ENCODE results near the gene HS3ST3B1.

Gene HS3ST3B1

DNA sequence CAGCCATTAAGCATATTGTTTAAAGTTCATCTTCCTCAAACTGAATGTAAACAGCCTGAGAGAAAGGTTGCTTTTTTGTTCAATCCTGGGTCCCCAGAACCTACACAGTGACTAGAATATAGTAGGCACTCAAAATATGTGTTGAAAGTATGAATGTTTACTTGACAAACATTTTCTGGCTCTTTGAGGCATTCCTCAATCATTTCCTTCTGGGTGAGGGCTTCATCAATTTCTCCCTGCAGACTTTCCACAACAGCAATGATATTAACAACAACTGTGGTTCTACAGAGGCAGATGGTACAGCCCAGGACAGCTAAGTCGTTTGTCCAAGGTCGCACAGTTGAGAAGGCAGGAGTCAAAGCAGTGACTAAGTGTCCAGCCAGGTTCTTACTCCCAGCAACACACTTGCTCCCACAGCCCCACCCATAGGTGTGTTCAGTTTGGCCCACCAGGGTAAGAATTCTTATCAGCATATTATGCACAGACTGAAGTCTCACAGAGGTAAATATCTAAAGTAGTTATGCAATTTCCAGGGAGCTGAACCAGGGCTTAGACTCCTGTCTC is 61.1 kb downstream of the HS3ST3B1 start:
- Mint-ChIP-seq H3K9me3 (peaks cover 0 to 4% of the 10 kb centered on the region in 2 donors), H3K27me3 (peaks cover 0 to 5% of the 10 kb centered on the region in 2 donors), H3K4me3 (no peak overlapping the region), H3K27ac (no peak overlapping the region), H3K36me3 (no peaks in the 10 kb centered on the region), H3K4me1 (peaks cover 19 to 33% of the 10 kb centered on the region in 2 donors)
- DNase-seq = no peak
- no peak for ATAC-seq (replicated peaks)

DNA sequence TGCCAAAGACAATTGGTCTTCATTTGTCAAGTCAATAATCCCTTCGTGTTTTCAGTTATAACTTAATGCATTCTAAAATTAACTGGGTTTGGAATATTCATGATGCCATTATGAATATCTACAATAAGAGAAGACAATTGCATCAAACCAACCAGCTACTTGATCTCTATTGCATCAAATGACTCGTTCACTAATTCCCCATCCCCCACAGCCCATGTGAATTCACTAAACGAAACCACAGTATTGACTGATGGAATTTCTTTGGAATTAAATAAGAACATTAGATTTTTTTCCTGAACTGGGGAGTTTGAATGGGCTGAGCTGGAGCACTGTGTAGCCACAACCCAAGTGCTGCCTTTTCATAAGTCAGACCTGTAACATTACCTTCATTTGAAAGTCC is 65.3 kb downstream of the HS3ST3B1 start:
- DNase-seq (no peak), ATAC-seq (replicated peaks) (no peak)
- peaks cover 0 to 6% of the 10 kb centered on the region in 2 donors for H3K9me3 Mint-ChIP-seq
- no peak overlapping the region for H3K27ac Mint-ChIP-seq
- H3K4me1 Mint-ChIP-seq = peaks cover 0 to 7% of the 10 kb centered on the region in 2 donors
- no peaks in the 10 kb centered on the region for H3K36me3 Mint-ChIP-seq
- peaks cover 8 to 18% of the 10 kb centered on the region in 2 donors for H3K27me3 Mint-ChIP-seq
- no peak overlapping the region for H3K4me3 Mint-ChIP-seq

DNA sequence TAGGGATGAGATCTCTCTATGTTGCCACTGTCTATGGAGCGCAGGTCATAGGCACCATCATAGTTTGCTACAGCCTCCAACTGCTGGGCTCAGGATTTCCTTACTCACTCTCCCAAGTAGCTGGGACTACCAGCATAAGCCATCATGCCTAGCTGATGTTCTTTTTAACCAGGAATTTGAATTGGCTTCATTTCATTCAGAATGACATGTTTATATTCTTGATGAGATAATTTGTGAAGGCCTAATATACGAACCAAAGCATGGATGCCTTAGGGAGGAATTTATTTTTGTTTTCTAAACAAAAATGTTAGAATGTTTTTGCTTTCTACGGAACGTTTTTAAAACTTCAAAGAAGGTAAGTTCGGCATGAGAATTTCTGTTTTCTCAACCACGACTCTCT is 71.6 kb downstream of the HS3ST3B1 start:
- Mint-ChIP-seq H3K27me3 (peaks cover 12 to 17% of the 10 kb centered on the region in 2 donors), H3K36me3 (no peaks in the 10 kb centered on the region), H3K4me1 (peaks cover 3 to 5% of the 10 kb centered on the region in 2 donors), H3K27ac (no peak overlapping the region), H3K9me3 (peaks cover 0 to 2% of the 10 kb centered on the region in 2 donors), H3K4me3 (no peak overlapping the region)
- ATAC-seq (replicated peaks) (no peak), DNase-seq (no peak)

DNA sequence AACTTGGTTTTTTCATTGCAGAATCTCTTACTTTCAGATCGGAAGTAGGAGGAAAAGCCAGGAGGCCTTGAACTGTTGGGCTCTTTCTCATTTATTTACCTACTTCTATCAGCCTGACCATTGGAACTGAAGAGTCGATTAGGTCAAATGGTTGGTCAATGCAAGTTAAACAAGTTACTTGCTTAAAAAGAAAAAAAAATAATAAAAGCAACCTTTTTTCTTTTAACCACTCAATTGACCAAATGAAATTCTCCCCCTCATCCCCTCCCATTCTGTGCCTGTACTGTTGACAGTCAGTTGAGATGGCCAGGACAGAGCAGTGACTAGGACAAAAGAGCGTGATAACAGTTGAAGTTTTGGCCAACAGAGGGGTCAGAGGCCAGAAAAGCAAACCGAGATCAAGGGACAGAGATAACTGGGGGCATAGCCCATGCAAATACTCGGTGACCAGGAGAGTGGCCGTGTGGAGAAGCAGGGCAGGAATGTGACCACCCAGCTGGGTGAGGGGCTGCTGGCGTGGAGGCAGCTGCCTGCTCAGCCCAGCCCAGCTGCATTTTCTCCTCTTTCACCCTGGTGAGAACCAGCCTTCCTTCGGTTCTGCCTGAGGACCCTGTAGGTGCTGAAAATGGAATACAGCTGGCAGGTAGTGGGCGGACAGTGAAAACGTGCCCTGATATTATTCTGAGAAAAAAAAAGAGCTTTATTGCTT is 72.2 kb downstream of the HS3ST3B1 start:
- Mint-ChIP-seq H3K27ac (no peak overlapping the region), H3K4me3 (no peak overlapping the region), H3K36me3 (no peaks in the 10 kb centered on the region), H3K4me1 (peaks cover 3 to 5% of the 10 kb centered on the region in 2 donors), H3K9me3 (peaks cover 0 to 2% of the 10 kb centered on the region in 2 donors), H3K27me3 (peaks cover 12 to 15% of the 10 kb centered on the region in 2 donors)
- DNase-seq = no peak
- ATAC-seq (replicated peaks) = no peak

DNA sequence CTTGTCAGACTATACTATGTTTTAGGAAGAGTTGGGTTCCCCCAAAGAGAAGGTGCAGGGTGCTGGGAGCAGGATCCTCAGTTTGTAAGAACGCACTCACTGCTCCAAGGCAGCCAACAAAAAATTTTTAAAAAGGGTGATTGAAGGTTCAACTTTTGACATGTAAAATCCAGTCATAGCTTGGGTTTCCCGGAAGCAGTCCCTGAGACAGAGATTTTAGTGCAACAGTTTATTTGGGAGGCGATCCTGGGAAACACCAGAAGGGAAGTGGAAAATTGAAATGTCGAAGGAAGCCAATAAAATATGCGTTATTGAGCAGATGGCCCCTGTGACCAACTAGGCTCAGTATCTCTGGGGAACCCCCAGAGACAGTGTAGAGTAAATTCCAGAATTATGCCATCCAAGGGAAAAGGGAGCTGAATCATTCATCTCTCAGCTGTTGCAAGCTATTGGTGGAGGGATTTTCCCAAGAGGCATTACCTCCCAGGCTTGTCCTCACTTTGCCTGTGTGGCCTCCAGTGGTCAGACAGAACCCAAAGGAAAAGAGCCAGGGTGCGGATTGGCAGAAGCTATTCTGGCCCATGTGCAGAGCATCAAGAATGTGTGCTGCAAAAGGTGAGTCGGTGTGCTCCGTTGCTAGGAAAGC is 72.9 kb downstream of the HS3ST3B1 start:
- H3K4me3 Mint-ChIP-seq = no peak overlapping the region
- H3K9me3 Mint-ChIP-seq = peaks cover 0 to 2% of the 10 kb centered on the region in 2 donors
- ATAC-seq (replicated peaks) = no peak
- DNase-seq = no peak
- H3K4me1 Mint-ChIP-seq = peaks cover 3 to 5% of the 10 kb centered on the region in 2 donors
- peaks cover 12 to 13% of the 10 kb centered on the region in 2 donors for H3K27me3 Mint-ChIP-seq
- H3K27ac Mint-ChIP-seq = no peak overlapping the region
- no peaks in the 10 kb centered on the region for H3K36me3 Mint-ChIP-seq

DNA sequence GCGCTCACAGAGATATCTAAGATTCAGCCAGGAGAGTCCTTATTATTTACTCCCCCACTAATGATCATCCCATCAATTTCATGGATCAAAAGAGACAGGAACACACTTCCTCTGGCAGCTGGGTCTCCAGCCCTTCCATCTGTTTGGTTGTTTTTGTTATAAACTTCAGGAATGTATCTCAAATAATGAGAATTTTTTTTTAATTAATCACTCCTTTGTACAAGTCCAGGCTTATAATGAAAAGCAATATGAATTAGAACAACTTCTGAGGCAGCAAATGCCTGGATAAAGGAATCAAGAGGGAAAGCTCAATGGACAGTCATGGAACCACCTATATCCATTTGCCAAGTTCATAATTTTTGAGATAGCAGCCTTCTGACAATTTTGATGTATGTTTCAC is 73.4 kb downstream of the HS3ST3B1 start:
- Mint-ChIP-seq H3K27ac (no peak overlapping the region), H3K9me3 (peaks cover 0 to 2% of the 10 kb centered on the region in 2 donors), H3K36me3 (no peaks in the 10 kb centered on the region), H3K4me3 (no peak overlapping the region), H3K4me1 (peaks cover 3 to 5% of the 10 kb centered on the region in 2 donors), H3K27me3 (peaks cover 10 to 11% of the 10 kb centered on the region in 2 donors)
- ATAC-seq (replicated peaks) (no peak), DNase-seq (no peak)

DNA sequence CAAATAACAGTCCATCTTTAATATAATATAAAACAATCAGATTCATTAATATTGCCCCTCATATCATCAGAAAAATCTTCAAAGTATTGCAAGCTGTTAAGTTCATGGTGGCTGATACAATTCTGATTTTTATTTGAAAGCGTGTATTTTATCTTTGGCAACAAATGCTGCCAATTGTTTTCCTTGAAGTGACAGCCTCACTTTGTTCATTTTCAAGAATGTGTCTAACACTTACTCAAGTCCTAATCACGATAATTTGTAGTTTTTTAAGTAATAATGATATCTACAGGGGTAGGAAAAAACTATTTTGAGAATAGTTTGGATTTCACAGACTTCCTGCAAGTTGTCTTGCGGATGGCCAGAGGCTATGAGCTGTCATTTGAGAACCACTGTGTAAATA is 75.8 kb downstream of the HS3ST3B1 start:
- Mint-ChIP-seq H3K4me3 (no peak overlapping the region), H3K36me3 (no peaks in the 10 kb centered on the region), H3K27me3 (peaks cover 4 to 5% of the 10 kb centered on the region in 2 donors), H3K4me1 (peaks cover 3 to 5% of the 10 kb centered on the region in 2 donors), H3K27ac (no peak overlapping the region), H3K9me3 (peaks cover 0 to 2% of the 10 kb centered on the region in 2 donors)
- ATAC-seq (replicated peaks) = no peak
- no peak for DNase-seq

DNA sequence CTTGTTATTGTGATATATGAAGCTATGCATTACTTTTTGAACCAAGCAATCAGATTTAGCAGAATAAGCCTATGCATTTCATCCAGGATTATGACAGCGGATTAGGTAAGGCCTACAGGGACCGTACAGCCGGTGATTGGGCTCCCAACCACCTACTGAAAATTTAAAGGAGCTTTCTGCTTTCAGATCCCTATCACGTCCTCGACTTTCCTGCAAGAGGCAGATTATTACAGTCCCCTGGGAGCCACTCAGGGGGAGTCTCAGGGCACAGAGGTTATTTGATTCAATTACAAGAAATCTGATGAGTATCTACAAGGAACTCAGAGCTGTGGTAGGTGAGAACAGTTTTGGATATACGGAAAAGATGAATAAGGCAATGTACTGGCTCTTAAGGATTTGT is 80.7 kb downstream of the HS3ST3B1 start:
- ATAC-seq (replicated peaks) = no peak
- Mint-ChIP-seq H3K4me1 (no peaks in the 10 kb centered on the region), H3K4me3 (no peak overlapping the region), H3K36me3 (no peaks in the 10 kb centered on the region), H3K9me3 (peaks cover 0 to 3% of the 10 kb centered on the region in 2 donors), H3K27me3 (no peaks in the 10 kb centered on the region), H3K27ac (no peak overlapping the region)
- no peak for DNase-seq

DNA sequence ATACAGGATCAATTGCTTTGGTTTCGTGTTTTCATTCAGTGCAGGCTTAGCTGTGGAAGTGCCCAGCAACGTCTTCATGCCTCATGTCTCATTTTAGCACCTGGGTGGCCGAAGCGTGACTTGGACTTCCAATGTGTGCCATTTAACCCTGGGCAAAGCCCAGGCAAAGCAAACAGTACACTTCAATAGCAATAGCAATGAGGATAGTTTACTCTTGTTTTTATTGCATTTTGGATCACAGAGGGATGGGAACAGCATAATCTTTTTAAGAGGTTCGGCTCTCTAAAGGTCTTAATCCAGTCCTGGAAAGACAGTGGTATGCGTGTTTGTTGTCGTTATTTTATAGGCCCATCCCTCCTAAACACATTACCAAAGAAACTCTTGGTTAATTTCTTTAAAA is 86.2 kb downstream of the HS3ST3B1 start:
- no peaks in the 10 kb centered on the region for H3K27me3 Mint-ChIP-seq
- peaks cover 6 to 9% of the 10 kb centered on the region in 2 donors for H3K36me3 Mint-ChIP-seq
- H3K4me3 Mint-ChIP-seq = no peak overlapping the region
- H3K9me3 Mint-ChIP-seq = peaks cover 12 to 13% of the 10 kb centered on the region in 2 donors
- H3K27ac Mint-ChIP-seq = no peak overlapping the region
- no peaks in the 10 kb centered on the region for H3K4me1 Mint-ChIP-seq
- DNase-seq (no peak), ATAC-seq (replicated peaks) (no peak)

DNA sequence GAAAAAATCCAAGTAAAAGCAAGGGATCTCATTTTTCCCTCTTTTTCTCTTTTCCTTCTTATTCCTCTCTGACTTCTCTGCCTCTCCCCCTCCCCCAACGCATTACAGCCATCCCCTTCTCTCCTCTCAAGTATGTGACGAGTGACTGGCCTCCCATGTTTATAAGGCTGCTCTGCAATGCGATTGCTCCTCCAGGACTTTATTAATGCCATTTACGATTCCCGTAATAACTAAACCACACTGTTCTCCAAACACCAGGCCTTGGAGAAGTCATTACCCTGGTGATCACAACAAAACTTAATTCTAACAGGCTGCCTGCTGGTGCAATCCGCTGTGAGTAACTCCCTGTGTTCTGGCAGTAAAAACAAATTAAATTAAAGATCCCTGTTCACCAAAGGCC is 88.8 kb downstream of the HS3ST3B1 start:
- Mint-ChIP-seq H3K4me3 (no peak overlapping the region), H3K9me3 (peaks cover 12 to 23% of the 10 kb centered on the region in 2 donors), H3K4me1 (no peaks in the 10 kb centered on the region), H3K36me3 (peaks cover 6 to 10% of the 10 kb centered on the region in 2 donors), H3K27ac (no peak overlapping the region), H3K27me3 (no peaks in the 10 kb centered on the region)
- DNase-seq = no peak
- no peak for ATAC-seq (replicated peaks)

DNA sequence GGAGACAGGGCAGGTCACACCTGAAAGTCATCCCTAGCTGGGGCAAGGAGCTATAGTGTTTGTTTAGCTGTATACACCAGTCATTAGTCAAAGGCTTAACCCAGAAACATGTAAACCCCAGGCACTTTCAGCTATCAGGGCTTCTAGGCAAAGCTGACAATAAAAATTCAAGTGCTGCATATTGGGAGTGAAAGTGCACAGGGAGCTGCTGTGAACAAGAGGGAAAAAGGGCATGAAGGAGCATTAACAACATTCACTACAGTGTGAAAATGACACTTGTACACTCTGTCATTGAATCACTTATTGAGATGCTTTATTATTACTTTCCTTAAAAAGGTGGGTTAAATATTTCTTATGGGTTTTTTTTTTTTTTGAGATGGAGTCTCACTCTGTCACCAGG is 92.8 kb downstream of the HS3ST3B1 start:
- Mint-ChIP-seq H3K27me3 (no peaks in the 10 kb centered on the region), H3K36me3 (peaks cover 6 to 10% of the 10 kb centered on the region in 2 donors), H3K4me1 (no peaks in the 10 kb centered on the region), H3K4me3 (no peak overlapping the region), H3K27ac (no peak overlapping the region), H3K9me3 (peaks cover 11 to 19% of the 10 kb centered on the region in 2 donors)
- ATAC-seq (replicated peaks) = no peak
- DNase-seq = no peak

DNA sequence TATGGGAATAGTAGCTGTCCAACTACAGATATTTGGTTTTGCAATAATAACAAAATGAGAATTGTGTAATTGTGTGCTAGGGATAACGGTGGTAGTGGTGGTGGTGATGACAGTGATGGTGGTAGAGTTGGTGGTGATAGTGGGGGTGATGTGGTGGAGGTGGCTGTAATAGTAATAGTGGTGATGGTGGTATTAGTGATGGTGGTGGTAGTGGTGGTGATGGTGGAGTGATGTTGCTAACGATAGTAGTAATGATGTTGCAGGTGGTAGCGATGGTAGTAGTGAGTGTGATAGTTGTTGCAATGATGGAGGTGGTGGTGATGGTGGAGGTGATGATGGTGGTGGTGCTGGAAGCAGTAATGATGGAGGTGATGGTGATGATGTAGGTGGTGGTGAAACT is 94.4 kb downstream of the HS3ST3B1 start:
- Mint-ChIP-seq H3K9me3 (peaks cover 13 to 24% of the 10 kb centered on the region in 2 donors), H3K27me3 (no peaks in the 10 kb centered on the region), H3K27ac (no peak overlapping the region), H3K4me3 (no peak overlapping the region), H3K4me1 (no peaks in the 10 kb centered on the region), H3K36me3 (peaks cover 6 to 7% of the 10 kb centered on the region in 2 donors)
- DNase-seq (no peak), ATAC-seq (replicated peaks) (no peak)

DNA sequence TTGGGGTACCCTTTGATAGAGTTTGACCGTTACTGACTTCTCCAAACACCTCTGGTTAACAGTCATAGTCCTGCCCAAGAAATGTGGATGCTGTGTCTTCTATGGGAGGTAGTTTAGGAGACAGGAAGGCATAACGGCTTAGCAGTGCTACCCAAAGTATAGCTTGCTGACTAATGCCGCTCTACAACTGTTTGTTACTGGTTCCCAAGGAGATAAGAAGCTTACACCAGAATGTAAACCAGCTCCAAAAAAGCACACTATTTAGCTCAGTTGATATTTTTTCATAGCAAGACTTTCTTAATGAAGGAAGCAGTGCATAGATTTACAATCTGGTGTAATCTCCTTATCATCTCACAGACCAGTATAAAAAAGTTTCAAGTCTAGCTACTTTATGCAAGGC is 95.7 kb downstream of the HS3ST3B1 start:
- peaks cover 3 to 6% of the 10 kb centered on the region in 2 donors for H3K36me3 Mint-ChIP-seq
- DNase-seq (no peak), ATAC-seq (replicated peaks) (no peak)
- H3K27me3 Mint-ChIP-seq = no peaks in the 10 kb centered on the region
- no peak overlapping the region for H3K27ac Mint-ChIP-seq
- H3K4me3 Mint-ChIP-seq = no peak overlapping the region
- H3K4me1 Mint-ChIP-seq = no peaks in the 10 kb centered on the region
- H3K9me3 Mint-ChIP-seq = peaks cover 9 to 19% of the 10 kb centered on the region in 2 donors

DNA sequence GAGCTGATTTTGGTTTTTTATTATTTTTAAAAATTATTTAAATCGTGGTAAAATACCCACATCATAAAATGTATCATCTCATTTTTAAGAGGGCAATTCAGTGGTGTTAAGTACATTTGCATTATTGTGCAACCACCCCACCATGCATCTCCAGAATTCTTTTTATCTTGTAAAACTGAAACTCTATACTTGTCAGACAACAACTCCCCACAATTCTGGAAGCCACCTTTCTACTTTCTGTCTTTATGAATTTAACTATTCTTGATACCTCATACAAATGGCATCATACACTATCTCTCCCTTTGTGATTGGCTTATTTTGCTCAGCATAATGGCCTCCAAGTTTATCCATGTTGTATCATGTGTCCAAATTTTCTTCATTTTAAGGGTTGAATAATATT is 97.9 kb downstream of the HS3ST3B1 start:
- DNase-seq (no peak), ATAC-seq (replicated peaks) (no peak)
- Mint-ChIP-seq H3K27ac (no peak overlapping the region), H3K4me1 (peaks cover 8 to 9% of the 10 kb centered on the region in 2 donors), H3K4me3 (no peak overlapping the region), H3K36me3 (peaks cover 6 to 15% of the 10 kb centered on the region in 2 donors), H3K27me3 (no peaks in the 10 kb centered on the region), H3K9me3 (peaks cover 9 to 13% of the 10 kb centered on the region in 2 donors)

Measured in stimulated activated naive B cell treated with anti-CD40 and anti-IgM and Interleukin-4, amounts not matched to agents 10 μg/mL and 1 μg/mL and 100 μg/mL, for 72 hours (primary cell).